HG03378 (cell line): ENCODE data around the gene CDO1.

ENCODE experiments used
- ATAC-seq: cut with Tn5 transposase; IDR thresholded peaks from one replicate; pipeline ENCODE4 v1.9.1; 2021; ENCODE audit warnings: mild to moderate bottlenecking, moderate library complexity; ENCODE audit not compliant: unreplicated experiment

CDO1 gene

GRCh38 chr5:115795700-115796099 lies 20.8 kb downstream of the CDO1 start:
- ATAC-seq: no peak

DNA sequence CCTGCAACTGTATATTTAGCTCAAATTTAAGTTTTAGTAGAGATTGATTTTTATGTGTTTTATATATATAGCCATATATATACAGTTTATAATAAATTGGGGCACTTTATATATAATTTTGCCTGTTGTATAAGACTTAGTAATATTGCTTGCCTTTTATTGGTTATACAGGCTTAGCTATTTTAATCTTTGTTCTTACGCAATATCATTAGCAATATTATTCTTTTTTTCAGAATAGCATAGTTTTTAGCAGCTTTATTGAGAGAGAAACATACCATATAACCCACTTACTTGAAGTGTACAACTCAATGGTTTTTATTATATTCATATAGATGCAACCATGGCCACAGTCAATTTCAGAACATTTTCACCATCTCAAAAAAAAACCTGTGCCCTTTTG lies 28.0 kb downstream of the CDO1 start:
- no peak for ATAC-seq

- ATAC-seq: no peak
Observed at GRCh38 chr5:115787426-115787825, 29.0 kb downstream of the CDO1 start.

DNA sequence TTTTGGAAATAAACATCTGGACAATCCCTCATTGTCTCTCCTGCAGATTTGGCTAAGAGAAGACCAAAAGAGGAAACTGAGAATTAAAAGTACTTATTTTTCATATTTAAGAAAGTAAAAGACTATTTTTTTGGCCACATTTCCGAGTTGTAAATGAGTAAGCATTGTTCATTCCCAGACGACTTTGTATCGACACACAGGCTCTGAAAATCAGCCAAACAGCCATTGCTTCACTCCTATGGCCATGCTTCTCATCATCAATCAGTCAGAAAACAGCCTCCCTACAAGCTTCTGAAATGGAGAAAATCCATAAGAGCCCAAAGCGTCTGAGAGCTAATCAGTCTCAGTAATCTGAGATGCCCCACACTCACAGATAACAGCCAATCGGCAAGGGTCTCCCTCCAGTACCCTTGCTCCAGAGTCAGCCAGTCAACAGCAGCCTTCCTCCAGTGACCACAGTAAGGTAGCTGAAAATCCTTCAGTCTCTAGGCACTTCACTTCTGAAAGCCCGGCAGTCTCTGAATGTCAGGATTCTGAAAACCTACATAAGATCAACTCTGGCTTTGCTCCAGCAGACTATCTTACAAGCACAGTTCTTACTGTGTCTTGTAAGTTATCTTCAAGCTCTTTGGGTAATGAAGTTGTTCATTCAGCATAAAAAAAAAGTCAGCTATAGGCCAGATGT lies 30.9 kb downstream of the CDO1 start:
- ATAC-seq: no peak

GRCh38 chr5:115778417-115778816 lies 38.0 kb downstream of the CDO1 start:
- no peak for ATAC-seq

DNA sequence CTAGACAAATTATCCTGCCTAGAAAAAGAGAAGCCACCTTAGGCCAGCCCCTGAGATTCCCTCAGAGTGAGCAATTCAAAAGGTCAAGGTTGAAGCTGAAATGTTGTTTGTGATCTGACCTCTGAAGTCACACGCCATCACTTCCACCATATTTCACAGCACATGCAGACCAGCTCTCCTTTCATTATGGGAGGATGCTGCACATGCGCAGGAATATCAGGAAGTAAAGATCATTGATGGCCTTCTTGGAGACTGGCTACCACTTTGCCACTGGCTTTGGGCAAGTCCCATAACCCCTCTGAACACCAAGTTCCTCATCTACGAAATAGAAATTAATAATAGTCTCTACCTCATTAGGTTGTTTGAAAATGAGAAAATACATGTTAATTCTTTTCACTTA lies 39.5 kb downstream of the CDO1 start:
- ATAC-seq: no peak

- ATAC-seq: no peak
Observed at GRCh38 chr5:115775999-115776398, 40.5 kb downstream of the CDO1 start.

- no peak for ATAC-seq
Observed at GRCh38 chr5:115774684-115775083, 41.8 kb downstream of the CDO1 start.

- ATAC-seq: no peak
Observed at GRCh38 chr5:115772731-115773475, 43.6 kb downstream of the CDO1 start.

DNA sequence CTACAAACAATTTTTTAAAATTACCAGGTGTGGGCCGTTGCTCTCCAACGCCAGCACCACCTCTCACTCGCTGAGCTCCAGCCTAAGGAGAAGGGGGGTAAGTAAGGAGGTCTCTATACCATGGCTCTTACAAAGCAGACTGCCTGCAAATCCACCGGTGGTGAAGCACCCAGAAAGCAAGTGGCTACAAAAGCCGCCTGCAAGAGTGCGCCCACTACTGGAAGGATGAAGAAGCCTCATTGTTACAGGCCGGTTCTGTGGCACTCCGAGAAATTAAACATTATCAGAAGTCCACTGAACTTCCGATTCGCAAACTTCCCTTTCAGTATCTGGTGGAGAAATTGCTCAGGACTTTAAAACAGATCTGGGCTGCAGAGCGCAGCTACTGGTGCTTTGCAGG lies 46.0 kb downstream of the CDO1 start:
- no peak for ATAC-seq

GRCh38 chr5:115767424-115767823 lies 49.0 kb downstream of the CDO1 start:
- no peak for ATAC-seq

- ATAC-seq: no peak
Observed at GRCh38 chr5:115766608-115767007, 49.9 kb downstream of the CDO1 start.

DNA sequence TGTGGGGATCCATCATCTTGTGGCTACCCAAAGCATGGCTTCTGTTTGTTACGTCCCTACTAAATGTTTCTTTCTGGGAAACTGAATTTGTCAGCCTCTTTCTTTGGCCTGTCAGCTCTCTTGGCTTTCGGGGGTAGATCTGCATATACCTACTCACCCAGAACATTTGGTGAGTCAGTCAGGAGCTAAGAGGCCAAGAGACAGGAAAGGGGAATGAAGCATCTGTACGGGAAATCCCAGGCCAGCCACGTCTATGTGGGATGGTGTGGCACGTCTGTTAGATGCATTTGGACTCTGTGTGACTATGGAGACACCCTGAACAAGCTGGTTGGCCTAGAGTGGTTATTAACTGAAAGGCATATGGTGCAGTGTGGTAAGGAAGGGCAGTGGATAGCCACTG lies 58.1 kb downstream of the CDO1 start:
- peak; percentile 73 for ATAC-seq

DNA sequence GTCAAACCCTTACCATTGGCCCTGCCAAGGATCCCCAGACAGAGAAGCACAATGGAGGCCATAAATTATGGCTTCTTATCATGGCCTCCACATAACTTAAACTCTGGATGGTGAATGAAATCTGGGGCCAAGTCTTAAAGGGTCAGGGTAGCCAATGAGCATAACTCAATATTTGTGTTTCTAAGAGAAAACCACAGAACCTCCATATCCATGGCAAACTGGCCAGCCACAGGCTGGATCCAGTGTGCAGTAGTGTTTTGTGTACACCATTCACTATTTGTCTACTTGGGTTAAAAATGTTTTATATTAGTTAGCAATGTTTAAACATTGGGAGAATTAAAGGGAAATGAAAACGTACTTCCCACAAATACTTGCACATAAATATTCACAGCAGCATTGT lies 60.8 kb downstream of the CDO1 start:
- no peak for ATAC-seq
